Mammary epithelial cell (primary cell): ENCODE data around the gene NOSIP.

ENCODE experiments used
- CTCF ChIP-seq, 2 donors: IDR thresholded peaks in 1 of 2; conservative IDR thresholded peaks in 1 of 2; 2 replicates each; pipeline ENCODE4 v1.5.1; 2011 to 2012; ENCODE audit warnings: inconsistent platforms in 2 of 2, low read length in 2 of 2, mild to moderate bottlenecking in 2 of 2, control low read depth in 1 of 2, low read depth in 1 of 2; ENCODE audit not compliant: insufficient read depth in 1 of 2; ENCODE audit errors: extremely low read depth in 1 of 2
- EZH2 ChIP-seq: IDR thresholded peaks from 2 replicates; pipeline ENCODE4 v1.6.1; 2012; ENCODE audit warnings: low read length, inconsistent platforms, borderline replicate concordance

DNA sequence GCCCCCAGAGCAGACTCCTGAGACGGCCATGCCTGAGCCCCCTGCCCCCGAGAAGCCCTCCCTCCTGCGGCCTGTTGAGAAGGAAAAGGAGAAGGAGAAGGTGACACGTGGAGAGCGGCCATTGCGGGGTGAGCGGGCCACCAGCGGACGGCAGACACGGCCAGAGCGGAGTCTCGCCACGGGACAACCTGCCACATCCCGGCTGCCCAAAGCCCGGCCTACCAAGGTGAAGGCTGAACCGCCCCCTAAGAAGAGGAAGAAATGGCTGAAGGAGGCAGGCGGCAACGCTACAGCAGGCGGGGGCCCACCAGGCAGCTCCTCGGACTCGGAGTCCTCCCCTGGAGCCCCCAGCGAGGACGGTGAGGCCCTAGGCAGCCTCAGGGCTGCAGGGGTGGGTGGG lies 35.5 kb upstream of the NOSIP start:
- no peak for TF ChIP-seq CTCF (conservative IDR thresholded peaks at IDR 0.05 in 1 of 2, IDR thresholded peaks at IDR 0.05 in 1 of 2; ENCODE audit: extremely low read depth in 1 of 2, insufficient read depth in 1 of 2, low read depth in 1 of 2, low read length in 2 of 2)
- no peak for TF ChIP-seq EZH2
